Fibroblast of lung (primary cell): ENCODE results near the gene UNC13B.

Source experiments
- EZH2 ChIP-seq: IDR thresholded peaks from 2 replicates; pipeline ENCODE4 v1.5.1; 2012; ENCODE audit warnings: low read length, control low read depth, mild to moderate bottlenecking; ENCODE audit errors: missing control alignments
- TF ChIP-seq, protein P1 (sequence below), 2 donors: IDR thresholded peaks in 1 of 2; conservative IDR thresholded peaks in 1 of 2; 1 replicate in 1 of 2; 2 replicates in 1 of 2; pipeline ENCODE4 v1.5.1; 2011 to 2012; ENCODE audit warnings: low read length in 2 of 2, control low read depth in 1 of 2, inconsistent platforms in 1 of 2, low read depth in 1 of 2, mild to moderate bottlenecking in 1 of 2

GRCh38 chr9:35274993-35275392, 113.2 kb downstream of the UNC13B start:
- TF ChIP-seq, protein P1, sequence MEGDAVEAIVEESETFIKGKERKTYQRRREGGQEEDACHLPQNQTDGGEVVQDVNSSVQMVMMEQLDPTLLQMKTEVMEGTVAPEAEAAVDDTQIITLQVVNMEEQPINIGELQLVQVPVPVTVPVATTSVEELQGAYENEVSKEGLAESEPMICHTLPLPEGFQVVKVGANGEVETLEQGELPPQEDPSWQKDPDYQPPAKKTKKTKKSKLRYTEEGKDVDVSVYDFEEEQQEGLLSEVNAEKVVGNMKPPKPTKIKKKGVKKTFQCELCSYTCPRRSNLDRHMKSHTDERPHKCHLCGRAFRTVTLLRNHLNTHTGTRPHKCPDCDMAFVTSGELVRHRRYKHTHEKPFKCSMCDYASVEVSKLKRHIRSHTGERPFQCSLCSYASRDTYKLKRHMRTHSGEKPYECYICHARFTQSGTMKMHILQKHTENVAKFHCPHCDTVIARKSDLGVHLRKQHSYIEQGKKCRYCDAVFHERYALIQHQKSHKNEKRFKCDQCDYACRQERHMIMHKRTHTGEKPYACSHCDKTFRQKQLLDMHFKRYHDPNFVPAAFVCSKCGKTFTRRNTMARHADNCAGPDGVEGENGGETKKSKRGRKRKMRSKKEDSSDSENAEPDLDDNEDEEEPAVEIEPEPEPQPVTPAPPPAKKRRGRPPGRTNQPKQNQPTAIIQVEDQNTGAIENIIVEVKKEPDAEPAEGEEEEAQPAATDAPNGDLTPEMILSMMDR (conservative IDR thresholded peaks at IDR 0.05 in 1 of 2, IDR thresholded peaks at IDR 0.05 in 1 of 2; ENCODE audit: low read depth in 1 of 2, low read length in 2 of 2), result no peak
- no peak for TF ChIP-seq EZH2
